K562 (cell line): ENCODE results near the gene OR2C1. TPM values are rescaled to one million over a fixed set of nuclear protein-coding genes. Genes with fewer than 3 reads are reported as not detected.

Experiments
- ATAC-seq: fragments of 200-7000 bp; cut with Tn5 transposase; 3 replicates; pipeline ENCODE4 v1.9.1; 2020; ENCODE audit warnings: moderate library complexity
- BruUV-seq: library from RNA; stranded (reverse); fragments of 400-500 nt; replicated peaks from 2 replicates; lab custom pipeline; 2021; lab: Mats Ljungman, UMichigan
- CTCF ChIA-PET: fragments of 300-600 bp; formaldehyde crosslinking; extraction: SDS; loops from one replicate; lab custom pipeline; 2021; ENCODE audit warnings: low intra/inter-chr PET ratio; lab: Yijun Ruan, JAX
- POLR2A ChIA-PET: fragments of 300-600, 350-650 bp; sonication (Branson Sonifier 250); formaldehyde crosslinking; extraction: SDS; loops from one replicate; lab custom pipeline; 2021; ENCODE audit warnings: antibody characterized with exemption, inconsistent platforms; lab: Yijun Ruan, JAX
- DNase-seq, 4 experiments: peaks; one replicate each; pipeline versions ENCODE4 v3.0.0 to v3.0.0-alpha.2; 2011 to 2018; ENCODE audit warnings: low spot score in 3 of 4, mixed read lengths in 3 of 4; ENCODE audit errors: extremely low read depth in 1 of 4
- FAIRE-seq: peaks from 2 replicates; lab custom pipeline; 2011; peaks lifted over from hg19 to GRCh38; lab: Jason Lieb, UNC
- H2AFZ ChIP-seq: 2 replicates; pipeline ENCODE4 v1.6.0; 2011; ENCODE audit warnings: low read depth, low read length, control low read depth, inconsistent platforms
- H3K27ac ChIP-seq: fragments of 200-600 bp; 3 replicates; pipeline ENCODE4 v1.8.0; 2011; ENCODE audit warnings: low read depth, mild to moderate bottlenecking, control low read depth, inconsistent platforms, low read length, moderate library complexity, mixed read lengths; ENCODE audit errors: extremely low read depth
- H3K27me3 ChIP-seq, 2 experiments: fragments of 300-600 bp in 1 of 2; 2 replicates in 1 of 2; 3 replicates in 1 of 2; pipeline versions ENCODE4 v1.6.0 to v1.8.0; 2011; ENCODE audit warnings: inconsistent platforms in 2 of 2, low read length in 2 of 2, mild to moderate bottlenecking in 1 of 2, mixed read lengths in 1 of 2, moderate library complexity in 1 of 2; ENCODE audit not compliant: control insufficient read depth in 2 of 2, insufficient read depth in 2 of 2
- H3K36me3 ChIP-seq: fragments of 300-600 bp; 3 replicates; pipeline ENCODE4 v1.8.0; 2011; ENCODE audit warnings: mild to moderate bottlenecking, low read length, inconsistent platforms; ENCODE audit not compliant: control insufficient read depth, insufficient read depth
- H3K4me1 ChIP-seq, 2 experiments: fragments of 200-600 bp in 1 of 2; replicated peaks in 1 of 2; 2 replicates in 1 of 2; 3 replicates in 1 of 2; pipeline versions ENCODE4 v1.5.1 to v1.8.0; 2011; ENCODE audit warnings: inconsistent platforms in 2 of 2, low read length in 2 of 2, mild to moderate bottlenecking in 1 of 2, mixed read lengths in 1 of 2, moderate library complexity in 1 of 2; ENCODE audit not compliant: control insufficient read depth in 2 of 2, insufficient read depth in 2 of 2
- H3K4me2 ChIP-seq: 2 replicates; pipeline ENCODE4 v1.6.1; 2011; ENCODE audit warnings: low read length, control low read depth, inconsistent platforms, mixed read lengths; ENCODE audit not compliant: insufficient read depth
- H3K4me3 ChIP-seq: fragments of 200-600 bp; sonication (generic), shearing (Covaris generic); 2 replicates; pipeline ENCODE4 v1.5.1; 2016; ENCODE audit warnings: control low read depth, inconsistent platforms
- H3K79me2 ChIP-seq: fragments of 200-600 bp; 3 replicates; pipeline ENCODE4 v1.8.0; 2011; ENCODE audit warnings: low read length, inconsistent platforms; ENCODE audit not compliant: control insufficient read depth, insufficient read depth
- H3K9ac ChIP-seq, 2 experiments: 2 replicates each; pipeline versions ENCODE4 v1.6.0 to v1.6.1; 2011; ENCODE audit warnings: low read depth in 2 of 2, low read length in 2 of 2, control low read depth in 1 of 2, inconsistent platforms in 1 of 2, mild to moderate bottlenecking in 1 of 2, mixed read lengths in 1 of 2; ENCODE audit not compliant: insufficient read depth in 1 of 2
- H3K9me1 ChIP-seq: one replicate; pipeline ENCODE4 v1.6.0; 2011; ENCODE audit warnings: inconsistent platforms, mild to moderate bottlenecking, low read length, moderate library complexity; ENCODE audit not compliant: control insufficient read depth, insufficient read depth
- H3K9me3 ChIP-seq: replicated peaks from 2 replicates; pipeline ENCODE4 v1.5.1; 2011; ENCODE audit warnings: low read depth, low read length, inconsistent platforms; ENCODE audit not compliant: control insufficient read depth, insufficient read depth
- H4K20me1 ChIP-seq: replicated peaks from 2 replicates; pipeline ENCODE4 v1.6.1; 2011; ENCODE audit warnings: low read length, inconsistent platforms, mixed read lengths; ENCODE audit not compliant: control insufficient read depth, insufficient read depth
- NR3C1 ChIP-seq: sonication (generic); formaldehyde crosslinking; IDR thresholded peaks from 2 replicates; pipeline ENCODE4 v1.8.1; 2022; ENCODE audit warnings: missing genetic modification reagents
- ZNF184 ChIP-seq: sonication (generic); formaldehyde crosslinking; IDR thresholded peaks from 2 replicates; pipeline ENCODE4 v1.5.0; 2020; ENCODE audit warnings: missing genetic modification reagents
- in situ Hi-C: fragments of 300-500 bp; cut with MboI; formaldehyde crosslinking; loops from 4 replicates; pipeline ENCODE4 v1.15.0; 2018; ENCODE audit warnings: inconsistent platforms, mixed read lengths
- intact Hi-C: fragments of 100-400 bp; cut with micrococcal nuclease; formaldehyde crosslinking; loops from 2 replicates; pipeline ENCODE4 v1.14.2; 2022
- polyA plus RNA-seq, 8 experiments: library from polyadenylated mRNA; depleted of rRNA in 4 of 8; stranded (reverse) in 5 of 8; unstranded in 3 of 8; fragments of >200 nt; fragmentation: Nextera tagmentation in 2 of 8; fragmentation: Illumina TruSeq in 1 of 8; extraction: Ambion mirVana in 2 of 8; extraction: Trizol in 1 of 8; gene quantifications; 2 replicates each; pipeline versions ENCODE4 v1.2.1 to v1.2.3, GENCODE V29; 2011 to 2014; ENCODE audit warnings: inconsistent platforms in 1 of 8, missing spikeins in 1 of 8
- total RNA-seq, 7 experiments: library from RNA; depleted of rRNA in 6 of 7; stranded (reverse); fragments of >200 nt in 6 of 7; fragmentation: Illumina TruSeq in 2 of 7; extraction: Trizol in 2 of 7; gene quantifications; 2 replicates each; pipeline versions ENCODE4 v1.2.1 to v1.2.3, GENCODE V29; 2011 to 2021; ENCODE audit warnings: low replicate concordance in 1 of 7
- TF ChIP-seq, protein P1 (sequence below): fragments of 200-800 bp; sonication (Bioruptor generic); IDR thresholded peaks from 2 replicates; pipeline ENCODE4 v1.6.1; 2016; ENCODE audit warnings: missing genetic modification characterization, missing compliant biosample characterization
- TF ChIP-seq, protein P2 (sequence below): fragments of 250-450 bp; sonication (Bioruptor Pico); IDR thresholded peaks from 2 replicates; pipeline ENCODE4 v1.4.0; 2020
- TF ChIP-seq, protein P3 (sequence below): sonication (generic); formaldehyde crosslinking; IDR thresholded peaks from 2 replicates; pipeline ENCODE4 v1.8.0; 2022; ENCODE audit warnings: mild to moderate bottlenecking, missing genetic modification reagents

Gene OR2C1
- total and polyA plus RNA-seq, 9 of the 15 experiments (the other 6 are each of a cell fraction or from before 2014, with no cell fraction given), result not detected

DNA sequence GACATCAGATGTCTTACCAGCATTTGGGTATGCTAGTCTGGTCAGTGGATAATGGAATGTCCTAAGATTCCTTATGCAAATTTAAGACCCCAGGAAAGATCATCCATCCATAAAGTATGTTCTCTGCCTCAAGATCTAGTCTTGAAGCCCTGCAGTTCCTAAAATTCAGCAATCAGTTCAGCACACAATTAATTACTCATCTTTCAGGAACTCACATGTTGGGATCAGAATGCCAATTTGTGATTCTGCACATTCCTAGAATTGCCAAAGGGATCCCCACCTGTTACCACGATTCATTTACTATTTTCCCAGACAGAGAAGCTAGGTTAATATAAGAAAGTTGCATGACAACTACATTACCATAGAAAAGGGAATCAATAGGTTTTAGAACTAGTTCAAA, 3.2 kb downstream of the OR2C1 start (continued):
- TF ChIP-seq, protein P1, sequence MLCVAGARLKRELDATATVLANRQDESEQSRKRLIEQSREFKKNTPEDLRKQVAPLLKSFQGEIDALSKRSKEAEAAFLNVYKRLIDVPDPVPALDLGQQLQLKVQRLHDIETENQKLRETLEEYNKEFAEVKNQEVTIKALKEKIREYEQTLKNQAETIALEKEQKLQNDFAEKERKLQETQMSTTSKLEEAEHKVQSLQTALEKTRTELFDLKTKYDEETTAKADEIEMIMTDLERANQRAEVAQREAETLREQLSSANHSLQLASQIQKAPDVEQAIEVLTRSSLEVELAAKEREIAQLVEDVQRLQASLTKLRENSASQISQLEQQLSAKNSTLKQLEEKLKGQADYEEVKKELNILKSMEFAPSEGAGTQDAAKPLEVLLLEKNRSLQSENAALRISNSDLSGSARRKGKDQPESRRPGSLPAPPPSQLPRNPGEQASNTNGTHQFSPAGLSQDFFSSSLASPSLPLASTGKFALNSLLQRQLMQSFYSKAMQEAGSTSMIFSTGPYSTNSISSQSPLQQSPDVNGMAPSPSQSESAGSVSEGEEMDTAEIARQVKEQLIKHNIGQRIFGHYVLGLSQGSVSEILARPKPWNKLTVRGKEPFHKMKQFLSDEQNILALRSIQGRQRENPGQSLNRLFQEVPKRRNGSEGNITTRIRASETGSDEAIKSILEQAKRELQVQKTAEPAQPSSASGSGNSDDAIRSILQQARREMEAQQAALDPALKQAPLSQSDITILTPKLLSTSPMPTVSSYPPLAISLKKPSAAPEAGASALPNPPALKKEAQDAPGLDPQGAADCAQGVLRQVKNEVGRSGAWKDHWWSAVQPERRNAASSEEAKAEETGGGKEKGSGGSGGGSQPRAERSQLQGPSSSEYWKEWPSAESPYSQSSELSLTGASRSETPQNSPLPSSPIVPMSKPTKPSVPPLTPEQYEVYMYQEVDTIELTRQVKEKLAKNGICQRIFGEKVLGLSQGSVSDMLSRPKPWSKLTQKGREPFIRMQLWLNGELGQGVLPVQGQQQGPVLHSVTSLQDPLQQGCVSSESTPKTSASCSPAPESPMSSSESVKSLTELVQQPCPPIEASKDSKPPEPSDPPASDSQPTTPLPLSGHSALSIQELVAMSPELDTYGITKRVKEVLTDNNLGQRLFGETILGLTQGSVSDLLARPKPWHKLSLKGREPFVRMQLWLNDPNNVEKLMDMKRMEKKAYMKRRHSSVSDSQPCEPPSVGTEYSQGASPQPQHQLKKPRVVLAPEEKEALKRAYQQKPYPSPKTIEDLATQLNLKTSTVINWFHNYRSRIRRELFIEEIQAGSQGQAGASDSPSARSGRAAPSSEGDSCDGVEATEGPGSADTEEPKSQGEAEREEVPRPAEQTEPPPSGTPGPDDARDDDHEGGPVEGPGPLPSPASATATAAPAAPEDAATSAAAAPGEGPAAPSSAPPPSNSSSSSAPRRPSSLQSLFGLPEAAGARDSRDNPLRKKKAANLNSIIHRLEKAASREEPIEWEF (CRISPR knock-in tag), result no peak
- no peak for TF ChIP-seq ZNF184 (CRISPR knock-in tag)
- TF ChIP-seq NR3C1 (CRISPR knock-in tag), result no peak

DNA sequence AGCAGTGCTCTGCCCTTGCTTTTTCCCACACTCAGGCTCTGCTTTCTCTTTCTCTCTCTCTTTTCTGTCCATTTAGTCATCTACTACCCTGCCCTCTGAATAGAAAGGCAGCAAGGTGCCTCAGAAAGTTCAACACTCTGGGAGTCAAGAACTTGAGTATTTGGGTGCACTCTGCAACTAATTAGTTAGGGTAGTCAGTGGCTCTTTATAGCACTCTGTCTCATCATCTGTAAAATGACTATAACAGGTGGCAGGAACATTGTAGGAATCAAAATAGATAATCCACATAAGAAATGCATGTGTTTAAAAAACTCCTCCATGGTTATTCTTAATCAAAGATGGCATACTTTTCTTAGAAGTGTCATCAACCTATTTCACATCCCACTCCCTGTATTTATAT, 7.2 kb downstream of the OR2C1 start:
- CTCF ChIA-PET, result no interaction called here
- no peak overlapping the region for H3K4me3 ChIP-seq
- H3K9ac ChIP-seq, result no peak overlapping the region
- intact Hi-C loops (loop anchor here (10.0 kb wide), 1 partner anchor 132 kb away; the partner anchor contains the start of gene C16orf90), in situ Hi-C loops (no loop called here)
- no peak overlapping the region for H3K27ac ChIP-seq
- no peaks in the 10 kb centered on the region for H3K9me1 ChIP-seq
- FAIRE-seq (no peak), DNase-seq (no peak), ATAC-seq (no peak)
- no peaks in the 10 kb centered on the region for H3K79me2 ChIP-seq
- peaks cover 5 to 10% of the 10 kb centered on the region in 2 experiments; a peak in 2 of 5 replicates for H3K27me3 ChIP-seq
- H3K4me1 ChIP-seq, result peaks cover 0 to 6% of the 10 kb centered on the region in 2 experiments; a peak in 1 of 5 replicates
- no peak overlapping the region for H3K4me2 ChIP-seq
- no TSS peak for BruUV-seq
- H4K20me1 ChIP-seq, result no peaks in the 10 kb centered on the region
- no peak overlapping the region for H2AFZ ChIP-seq
- peaks cover 1% of the 10 kb centered on the region; the same call in 1 of the 2 replicates for H3K9me3 ChIP-seq
- POLR2A ChIA-PET, result no interaction called here
- H3K36me3 ChIP-seq, result no peaks in the 10 kb centered on the region
- TF ChIP-seq, protein P2, sequence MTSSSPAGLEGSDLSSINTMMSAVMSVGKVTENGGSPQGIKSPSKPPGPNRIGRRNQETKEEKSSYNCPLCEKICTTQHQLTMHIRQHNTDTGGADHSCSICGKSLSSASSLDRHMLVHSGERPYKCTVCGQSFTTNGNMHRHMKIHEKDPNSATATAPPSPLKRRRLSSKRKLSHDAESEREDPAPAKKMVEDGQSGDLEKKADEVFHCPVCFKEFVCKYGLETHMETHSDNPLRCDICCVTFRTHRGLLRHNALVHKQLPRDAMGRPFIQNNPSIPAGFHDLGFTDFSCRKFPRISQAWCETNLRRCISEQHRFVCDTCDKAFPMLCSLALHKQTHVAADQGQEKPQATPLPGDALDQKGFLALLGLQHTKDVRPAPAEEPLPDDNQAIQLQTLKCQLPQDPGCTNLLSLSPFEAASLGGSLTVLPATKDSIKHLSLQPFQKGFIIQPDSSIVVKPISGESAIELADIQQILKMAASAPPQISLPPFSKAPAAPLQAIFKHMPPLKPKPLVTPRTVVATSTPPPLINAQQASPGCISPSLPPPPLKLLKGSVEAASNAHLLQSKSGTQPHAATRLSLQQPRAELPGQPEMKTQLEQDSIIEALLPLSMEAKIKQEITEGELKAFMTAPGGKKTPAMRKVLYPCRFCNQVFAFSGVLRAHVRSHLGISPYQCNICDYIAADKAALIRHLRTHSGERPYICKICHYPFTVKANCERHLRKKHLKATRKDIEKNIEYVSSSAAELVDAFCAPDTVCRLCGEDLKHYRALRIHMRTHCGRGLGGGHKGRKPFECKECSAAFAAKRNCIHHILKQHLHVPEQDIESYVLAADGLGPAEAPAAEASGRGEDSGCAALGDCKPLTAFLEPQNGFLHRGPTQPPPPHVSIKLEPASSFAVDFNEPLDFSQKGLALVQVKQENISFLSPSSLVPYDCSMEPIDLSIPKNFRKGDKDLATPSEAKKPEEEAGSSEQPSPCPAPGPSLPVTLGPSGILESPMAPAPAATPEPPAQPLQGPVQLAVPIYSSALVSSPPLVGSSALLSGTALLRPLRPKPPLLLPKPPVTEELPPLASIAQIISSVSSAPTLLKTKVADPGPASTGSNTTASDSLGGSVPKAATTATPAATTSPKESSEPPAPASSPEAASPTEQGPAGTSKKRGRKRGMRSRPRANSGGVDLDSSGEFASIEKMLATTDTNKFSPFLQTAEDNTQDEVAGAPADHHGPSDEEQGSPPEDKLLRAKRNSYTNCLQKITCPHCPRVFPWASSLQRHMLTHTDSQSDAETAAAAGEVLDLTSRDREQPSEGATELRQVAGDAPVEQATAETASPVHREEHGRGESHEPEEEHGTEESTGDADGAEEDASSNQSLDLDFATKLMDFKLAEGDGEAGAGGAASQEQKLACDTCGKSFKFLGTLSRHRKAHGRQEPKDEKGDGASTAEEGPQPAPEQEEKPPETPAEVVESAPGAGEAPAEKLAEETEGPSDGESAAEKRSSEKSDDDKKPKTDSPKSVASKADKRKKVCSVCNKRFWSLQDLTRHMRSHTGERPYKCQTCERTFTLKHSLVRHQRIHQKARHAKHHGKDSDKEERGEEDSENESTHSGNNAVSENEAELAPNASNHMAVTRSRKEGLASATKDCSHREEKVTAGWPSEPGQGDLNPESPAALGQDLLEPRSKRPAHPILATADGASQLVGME, result no peak
- TF ChIP-seq, protein P3, sequence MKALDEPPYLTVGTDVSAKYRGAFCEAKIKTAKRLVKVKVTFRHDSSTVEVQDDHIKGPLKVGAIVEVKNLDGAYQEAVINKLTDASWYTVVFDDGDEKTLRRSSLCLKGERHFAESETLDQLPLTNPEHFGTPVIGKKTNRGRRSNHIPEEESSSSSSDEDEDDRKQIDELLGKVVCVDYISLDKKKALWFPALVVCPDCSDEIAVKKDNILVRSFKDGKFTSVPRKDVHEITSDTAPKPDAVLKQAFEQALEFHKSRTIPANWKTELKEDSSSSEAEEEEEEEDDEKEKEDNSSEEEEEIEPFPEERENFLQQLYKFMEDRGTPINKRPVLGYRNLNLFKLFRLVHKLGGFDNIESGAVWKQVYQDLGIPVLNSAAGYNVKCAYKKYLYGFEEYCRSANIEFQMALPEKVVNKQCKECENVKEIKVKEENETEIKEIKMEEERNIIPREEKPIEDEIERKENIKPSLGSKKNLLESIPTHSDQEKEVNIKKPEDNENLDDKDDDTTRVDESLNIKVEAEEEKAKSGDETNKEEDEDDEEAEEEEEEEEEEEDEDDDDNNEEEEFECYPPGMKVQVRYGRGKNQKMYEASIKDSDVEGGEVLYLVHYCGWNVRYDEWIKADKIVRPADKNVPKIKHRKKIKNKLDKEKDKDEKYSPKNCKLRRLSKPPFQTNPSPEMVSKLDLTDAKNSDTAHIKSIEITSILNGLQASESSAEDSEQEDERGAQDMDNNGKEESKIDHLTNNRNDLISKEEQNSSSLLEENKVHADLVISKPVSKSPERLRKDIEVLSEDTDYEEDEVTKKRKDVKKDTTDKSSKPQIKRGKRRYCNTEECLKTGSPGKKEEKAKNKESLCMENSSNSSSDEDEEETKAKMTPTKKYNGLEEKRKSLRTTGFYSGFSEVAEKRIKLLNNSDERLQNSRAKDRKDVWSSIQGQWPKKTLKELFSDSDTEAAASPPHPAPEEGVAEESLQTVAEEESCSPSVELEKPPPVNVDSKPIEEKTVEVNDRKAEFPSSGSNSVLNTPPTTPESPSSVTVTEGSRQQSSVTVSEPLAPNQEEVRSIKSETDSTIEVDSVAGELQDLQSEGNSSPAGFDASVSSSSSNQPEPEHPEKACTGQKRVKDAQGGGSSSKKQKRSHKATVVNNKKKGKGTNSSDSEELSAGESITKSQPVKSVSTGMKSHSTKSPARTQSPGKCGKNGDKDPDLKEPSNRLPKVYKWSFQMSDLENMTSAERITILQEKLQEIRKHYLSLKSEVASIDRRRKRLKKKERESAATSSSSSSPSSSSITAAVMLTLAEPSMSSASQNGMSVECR (CRISPR knock-in tag), result no peak
